Fibroblast of the conjunctiva (primary cell): ENCODE results near the gene FGF11.
A peak's percentile ranks its signal among the peaks of the same experiment; 100 is the strongest.

Source experiments
- DNase-seq: peaks from one replicate; pipeline ENCODE4 v3.0.0-alpha.2; 2010; ENCODE audit warnings: low read depth

Gene FGF11

GRCh38 chr17:7439462-7440112 lies at the start of gene FGF11:
TSS of gene FGF11 (plus strand) at chr17:7439512. CDS start at chr17:7439621, 109 bp downstream.
- no peak for DNase-seq

GRCh38 chr17:7389924-7390910 lies 49.1 kb upstream of the FGF11 start:
- no peak for DNase-seq

- DNase-seq = no peak
Observed at GRCh38 chr17:7391307-7391706, 48.0 kb upstream of the FGF11 start.

DNA sequence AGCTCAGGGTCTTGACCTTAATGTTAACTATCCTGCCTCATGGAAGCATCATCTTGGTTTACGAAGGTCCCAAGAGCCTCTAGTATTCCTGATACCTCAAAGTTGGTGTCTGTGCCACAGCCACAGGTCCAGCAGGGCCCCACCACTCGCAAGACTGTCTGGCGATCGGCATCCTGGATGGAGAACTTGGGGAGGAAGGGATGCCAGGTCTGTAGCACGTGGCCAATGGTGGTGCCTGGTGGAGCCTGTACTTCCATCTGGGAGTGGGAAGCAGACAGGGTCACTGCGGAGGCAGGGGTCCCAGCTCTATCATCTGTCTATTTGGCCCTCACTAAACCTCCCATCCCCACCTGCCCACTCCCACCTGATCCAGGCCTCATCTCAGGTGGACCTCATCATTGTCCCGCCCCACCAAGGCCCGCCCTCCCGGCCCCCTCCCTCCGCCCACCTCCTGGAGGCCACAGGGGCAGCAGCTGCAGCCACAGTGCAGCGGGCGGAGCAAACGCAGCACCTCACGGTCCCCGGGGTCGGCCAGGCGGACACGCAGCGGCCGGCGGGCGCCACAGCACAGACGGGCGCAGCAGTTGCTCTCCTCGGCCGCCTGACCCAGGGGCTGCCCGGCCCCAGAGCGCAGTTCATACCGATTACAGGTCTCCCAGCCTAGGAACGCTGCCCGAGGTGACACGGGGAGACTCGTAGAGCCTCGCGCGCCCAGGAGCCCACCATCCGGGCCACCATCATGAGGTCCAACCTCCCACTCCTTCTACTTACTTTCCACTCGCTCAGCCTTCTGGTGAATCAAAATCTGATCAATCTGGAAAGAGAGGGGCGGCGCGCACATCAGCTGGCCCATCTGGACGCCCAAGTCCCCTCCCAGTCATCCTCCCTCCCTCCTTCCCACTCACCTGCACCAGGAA lies 46.4 kb upstream of the FGF11 start:
- no peak for DNase-seq

DNA sequence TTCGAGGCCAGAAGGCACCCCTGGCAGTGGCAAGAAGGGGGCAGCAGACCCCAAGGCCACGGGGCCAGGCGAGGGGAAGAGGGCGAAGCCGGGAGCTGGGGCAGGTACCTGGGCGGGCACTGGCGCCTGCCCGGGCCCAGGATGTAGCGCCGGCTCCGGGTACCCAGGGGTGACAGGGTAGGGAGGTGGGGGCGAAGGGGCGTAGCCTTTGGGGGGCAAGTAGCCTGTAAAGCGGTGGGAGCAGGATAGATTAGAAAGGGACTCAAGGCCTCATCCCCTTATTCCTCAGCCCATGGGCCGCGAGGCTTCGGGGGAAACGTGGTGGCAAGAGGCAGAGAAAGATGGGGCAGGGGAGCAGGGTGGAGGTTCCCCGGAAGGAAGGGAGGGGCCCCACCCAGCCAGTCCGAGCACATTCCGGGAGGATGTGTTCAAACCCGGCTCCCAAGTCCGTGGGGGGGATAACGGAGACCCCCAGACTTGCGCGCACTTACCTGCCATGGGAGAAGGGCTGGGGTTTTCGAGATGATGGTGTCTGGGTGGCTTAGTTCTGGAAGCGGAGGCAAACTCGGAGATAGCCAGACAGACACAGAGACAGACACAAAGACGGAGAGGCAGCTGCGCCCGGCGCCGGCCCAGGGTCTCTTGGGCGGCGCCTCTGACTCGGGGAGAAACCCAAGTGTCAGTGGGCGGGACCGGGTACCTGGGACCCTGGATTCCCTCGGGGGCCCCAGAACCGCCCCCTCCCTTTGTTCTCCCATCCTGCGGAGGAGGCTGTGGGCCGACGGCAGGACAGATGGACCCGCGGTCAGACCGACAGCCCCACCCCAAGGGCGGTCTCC lies 45.5 kb upstream of the FGF11 start:
- DNase-seq = no peak

DNA sequence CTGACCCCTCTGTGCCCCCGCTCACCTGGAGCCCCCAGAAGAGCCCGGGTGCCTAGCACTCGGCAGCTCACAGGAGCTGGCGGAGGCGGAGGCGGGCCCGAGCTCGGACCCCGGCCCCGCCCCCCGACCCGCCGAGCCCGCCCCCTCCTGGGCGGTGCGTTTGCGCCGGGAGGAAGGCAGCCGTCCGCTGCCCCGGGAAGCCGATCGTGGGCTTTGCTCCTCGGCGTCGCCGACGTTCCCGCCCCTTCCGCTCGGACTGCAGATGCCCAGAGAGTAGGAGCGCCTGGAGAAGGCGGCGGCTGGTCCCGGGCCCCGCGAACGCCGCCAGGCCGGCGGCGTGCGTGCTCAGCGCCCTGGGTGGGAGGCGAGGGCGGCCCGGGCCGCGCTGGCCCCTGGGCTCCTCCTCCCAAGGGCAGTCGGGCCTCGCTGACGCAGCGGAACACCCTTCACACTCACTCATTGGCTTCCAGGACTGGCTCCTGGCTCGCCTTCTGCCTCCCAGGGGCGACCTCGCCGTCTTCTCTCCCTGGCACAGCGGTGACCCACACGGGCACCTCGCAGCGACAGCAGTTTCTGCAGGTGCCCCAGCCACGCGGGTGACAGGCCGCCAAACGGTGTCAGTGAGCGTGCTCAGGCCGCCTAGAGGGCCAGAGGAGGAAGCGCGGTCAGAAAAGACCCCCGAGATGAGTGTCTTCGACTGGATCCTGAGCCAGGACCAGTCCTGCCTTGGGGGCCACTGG lies 44.7 kb upstream of the FGF11 start, which contains the start of gene PLSCR3:
PLSCR3 (minus strand) TSS at position 74 of the 740 bp plus-strand sequence. CDS start 415 bp downstream, outside the sequence.
- peak; percentile 63 for DNase-seq

DNA sequence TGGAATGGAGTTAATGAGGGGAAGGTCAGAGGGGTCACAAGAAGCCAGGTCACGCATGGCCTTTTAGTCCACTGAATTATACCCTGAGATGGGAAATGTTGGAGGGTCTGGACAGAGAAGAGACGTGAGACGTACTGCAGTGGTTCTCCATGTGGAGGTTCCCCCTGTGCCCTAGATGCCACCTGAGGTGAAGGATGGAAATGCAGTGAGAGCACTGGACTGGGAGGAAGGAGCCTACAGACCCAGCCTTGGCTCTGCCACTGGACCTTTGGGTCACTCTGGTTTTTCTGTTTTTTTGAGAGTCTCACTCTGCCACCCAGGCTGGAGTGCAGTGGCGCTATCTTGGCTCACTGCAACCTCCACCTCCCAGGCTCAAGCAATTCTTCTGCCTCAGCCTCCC lies 43.2 kb upstream of the FGF11 start:
- DNase-seq = no peak

DNA sequence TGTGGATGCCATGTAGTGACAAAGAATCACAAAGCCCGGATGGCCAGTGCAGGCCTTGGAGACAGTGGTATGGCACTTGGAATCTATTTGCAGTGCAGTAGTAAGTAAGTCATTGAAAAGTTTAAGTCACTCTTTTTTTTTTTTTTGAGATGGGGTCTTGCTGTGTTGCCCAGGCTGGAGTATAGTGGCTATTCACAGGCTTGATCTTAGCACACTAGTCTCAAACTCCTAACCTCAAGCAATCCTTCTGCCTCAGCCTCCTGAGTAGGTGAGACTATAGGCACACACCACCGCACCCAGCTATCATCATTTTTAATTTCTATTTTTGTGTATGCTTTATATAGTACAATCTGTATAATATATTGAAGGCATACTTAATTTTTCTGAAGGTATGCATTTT lies 40.7 kb upstream of the FGF11 start:
- DNase-seq = no peak

DNA sequence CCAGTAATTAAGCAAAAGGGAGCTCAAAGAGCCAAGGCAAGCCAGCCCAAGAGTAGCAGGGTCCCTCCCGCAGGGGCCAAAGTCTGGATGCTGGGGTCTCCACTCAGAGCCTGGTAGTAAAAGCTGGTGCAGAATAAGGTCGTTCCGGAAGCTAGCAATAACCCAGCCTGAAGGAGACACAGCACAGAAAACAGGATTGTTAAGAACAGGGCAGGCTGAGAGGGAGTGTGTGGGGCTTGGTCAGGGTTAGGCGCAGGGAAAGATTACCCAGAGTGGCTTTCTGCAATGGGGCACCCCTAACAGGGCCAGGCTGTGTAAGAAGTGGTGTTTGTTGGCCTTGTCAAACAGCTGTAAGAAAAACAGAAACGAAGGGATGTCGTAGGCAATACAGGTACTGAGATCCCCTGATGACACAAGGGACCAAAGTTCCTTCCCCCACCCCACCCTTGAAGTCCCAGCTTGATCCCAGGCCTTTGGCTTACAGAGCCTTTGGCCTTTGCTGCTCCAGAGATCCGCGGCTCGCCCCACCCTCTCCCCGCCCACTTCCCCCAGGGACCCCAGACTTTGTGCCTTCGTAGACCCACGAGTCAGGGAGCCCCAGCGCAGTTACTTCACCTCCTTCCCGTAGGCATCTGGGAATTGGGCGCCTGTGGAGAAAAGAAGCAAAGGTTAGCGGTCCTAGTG lies 36.1 kb upstream of the FGF11 start:
- no peak for DNase-seq

- DNase-seq = no peak
Observed at GRCh38 chr17:7403727-7403976, 35.7 kb upstream of the FGF11 start.

- peak; percentile 99 for DNase-seq
Observed at GRCh38 chr17:7403977-7404736, 35.2 kb upstream of the FGF11 start, which contains the start of gene TMEM256. TSS of gene TMEM256 (minus strand) at chr17:7404097. CDS start at chr17:7404084, 13 bp downstream.

- no peak for DNase-seq
Observed at GRCh38 chr17:7404737-7405349, 34.5 kb upstream of the FGF11 start.

- no peak for DNase-seq
Observed at GRCh38 chr17:7405350-7406234, 33.7 kb upstream of the FGF11 start.

DNA sequence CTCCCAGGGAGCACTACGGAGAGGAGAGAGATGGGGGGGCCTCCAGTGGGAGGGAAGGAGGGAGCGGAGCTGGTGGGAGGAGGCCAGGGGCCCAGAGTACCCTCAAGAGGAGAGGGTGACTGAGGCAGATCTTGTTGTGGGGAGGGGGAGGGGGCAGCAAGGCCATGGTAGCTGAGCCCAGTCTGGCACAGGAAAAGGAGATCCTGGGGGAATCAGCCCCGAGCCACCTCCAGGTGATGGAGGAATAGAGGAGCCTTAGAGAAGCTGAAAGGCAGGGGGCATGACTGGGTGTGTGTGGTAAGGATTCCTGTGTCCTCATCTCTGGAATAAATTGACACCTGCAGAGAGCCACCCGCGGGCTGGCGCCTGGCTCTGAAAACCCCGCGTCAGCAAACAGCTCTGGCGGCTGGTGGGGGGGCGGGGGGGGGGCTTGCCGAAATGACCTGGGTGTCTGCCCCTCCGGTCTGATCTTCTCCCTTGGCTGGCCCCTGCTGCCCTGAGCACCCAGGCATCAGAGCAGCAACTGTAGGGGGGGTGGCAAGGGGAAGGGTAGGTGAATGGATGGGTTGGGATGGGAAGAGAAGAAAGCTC lies 33.0 kb upstream of the FGF11 start:
- DNase-seq = no peak

GRCh38 chr17:7407082-7407481 lies 32.2 kb upstream of the FGF11 start:
- DNase-seq = no peak

GRCh38 chr17:7407485-7408251 lies 31.6 kb upstream of the FGF11 start, which contains the start of gene NLGN2:
TSS of gene NLGN2 (plus strand) at chr17:7407845. CDS start at chr17:7408256, 411 bp downstream.
- no peak for DNase-seq
